Ascending aorta (tissue), 2 donors: ENCODE data around the gene ATG5. TPM values are rescaled to one million over a fixed set of nuclear protein-coding genes. Genes with fewer than 3 reads are reported as not detected.

Experiments
- DNase-seq, 2 donors: peaks; one replicate each; pipeline ENCODE4 v3.0.0-alpha.2; 2019; ENCODE audit warnings: low spot score in 2 of 2
- H3K27ac ChIP-seq, 2 donors: fragments of 200-600 bp; sonication (generic); one replicate each; pipeline ENCODE4 v1.5.1; 2016 to 2017; ENCODE audit warnings: mild to moderate bottlenecking in 1 of 2
- H3K27me3 ChIP-seq: fragments of 200-600 bp; sonication (generic); one replicate; pipeline ENCODE4 v1.5.1; 2017
- H3K36me3 ChIP-seq, 2 donors: fragments of 200-600 bp; sonication (generic); one replicate each; pipeline ENCODE4 v1.5.1; 2016
- H3K4me1 ChIP-seq, 2 donors: fragments of 200-600 bp; sonication (generic); one replicate each; pipeline ENCODE4 v1.5.1; 2016 to 2017; ENCODE audit warnings: mild to moderate bottlenecking in 1 of 2
- H3K4me3 ChIP-seq, 2 donors: fragments of 200-600 bp; sonication (generic); one replicate each; pipeline ENCODE4 v1.5.1; 2016 to 2017; ENCODE audit warnings: mild to moderate bottlenecking in 1 of 2
- H3K9me3 ChIP-seq, 2 donors: fragments of 200-600 bp; sonication (generic); one replicate each; pipeline ENCODE4 v1.5.1; 2016
- CTCF ChIP-seq, 3 experiments: fragments of 200-600 bp in 2 of 3; fragments of 450-650 bp in 1 of 3; sonication (generic) in 2 of 3; IDR thresholded peaks; one replicate each; pipeline ENCODE4 v1.5.1; 2016 to 2019; ENCODE audit warnings: antibody characterized with exemption in 3 of 3, mild to moderate bottlenecking in 1 of 3, moderate library complexity in 1 of 3
- intact Hi-C: fragments of 100-400 bp; cut with DNase I; formaldehyde crosslinking; loops from one replicate; pipeline ENCODE4 v1.15.1; 2023
- total RNA-seq: library from RNA; depleted of rRNA; stranded (reverse); fragments of >200 nt; gene quantifications from one replicate; pipeline ENCODE4 v1.1.0, GENCODE V29; 2016

Gene ATG5
- total RNA-seq, result 15.1 TPM

- intact Hi-C loops, result loop anchor here (1.0 to 10.0 kb wide), 5 partner anchors 222 to 1191 kb away; partner anchors contain the start of genes MTRES1, QRSL1 and RTN4IP1
- peak; percentile 98 to 100 for DNase-seq
- no peaks in the 10 kb centered on the region for H3K9me3 ChIP-seq
- H3K27me3 ChIP-seq, result no peaks in the 10 kb centered on the region
- H3K4me3 ChIP-seq, result peak within 1 kb of the TSS; percentile 82 to 85
- peaks cover 0 to 9% of the 10 kb centered on the region in 2 donors for H3K4me1 ChIP-seq
- TF ChIP-seq CTCF (IDR thresholded peaks at IDR 0.05), result no peak
- no peaks in the 10 kb centered on the region for H3K36me3 ChIP-seq
- H3K27ac ChIP-seq, result peak within 1 kb of the TSS; percentile 85 to 90
These were observed at the start of gene ATG5 for GRCh38 chr6:106325336-106326178. Gene ATG5 (minus strand): TSS chr6:106325760. CDS start chr6:106316208, 9,552 bp downstream.

- no peaks in the 10 kb centered on the region for H3K27me3 ChIP-seq
- H3K27ac ChIP-seq, result no peak overlapping the region
- H3K36me3 ChIP-seq, result no peaks in the 10 kb centered on the region
- no peak overlapping the region for H3K4me3 ChIP-seq
- TF ChIP-seq CTCF (IDR thresholded peaks at IDR 0.05), result no peak
- no peaks in the 10 kb centered on the region for H3K4me1 ChIP-seq
- DNase-seq, result no peak
- intact Hi-C loops, result no loop called here
- H3K9me3 ChIP-seq, result no peaks in the 10 kb centered on the region
These were observed 48.1 kb upstream of the ATG5 start for GRCh38 chr6:106373502-106374239.

GRCh38 chr6:106372838-106373501, 47.4 kb upstream of the ATG5 start:
- H3K4me1 ChIP-seq, result no peaks in the 10 kb centered on the region
- TF ChIP-seq CTCF (IDR thresholded peaks at IDR 0.05), result no peak
- no peak overlapping the region for H3K27ac ChIP-seq
- no peaks in the 10 kb centered on the region for H3K27me3 ChIP-seq
- H3K36me3 ChIP-seq, result no peaks in the 10 kb centered on the region
- DNase-seq, result no peak
- H3K9me3 ChIP-seq, result no peaks in the 10 kb centered on the region
- H3K4me3 ChIP-seq, result no peak overlapping the region
- intact Hi-C loops, result no loop called here

- Histone ChIP-seq H3K4me3 (no peak overlapping the region), H3K36me3 (no peaks in the 10 kb centered on the region), H3K27me3 (no peaks in the 10 kb centered on the region), H3K9me3 (no peaks in the 10 kb centered on the region), H3K4me1 (no peaks in the 10 kb centered on the region), H3K27ac (no peak overlapping the region)
- TF ChIP-seq CTCF (IDR thresholded peaks at IDR 0.05), result no peak
- intact Hi-C loops, result no loop called here
- DNase-seq, result no peak
These were observed 45.1 kb upstream of the ATG5 start for GRCh38 chr6:106370639-106371038.

GRCh38 chr6:106369739-106370138, 44.2 kb upstream of the ATG5 start:
- no peak for DNase-seq
- Histone ChIP-seq H3K9me3 (no peaks in the 10 kb centered on the region), H3K4me3 (no peak overlapping the region), H3K27me3 (no peaks in the 10 kb centered on the region), H3K27ac (no peak overlapping the region), H3K36me3 (no peaks in the 10 kb centered on the region), H3K4me1 (no peaks in the 10 kb centered on the region)
- TF ChIP-seq CTCF (IDR thresholded peaks at IDR 0.05), result no peak
- intact Hi-C loops, result loop anchor here (10.0 kb wide), 1 partner anchor 195 kb away; no protein-coding TSS in a partner anchor
